UCSD-AML1 (cell line): ENCODE results near the gene RILPL2.
"Not testable (repeated sequence)": the region's sequence is repeated elsewhere in the genome, so short reads cannot be mapped to it uniquely, and the experiment has no call there.

Source experiments
- DNase-seq: peaks from one replicate; lab custom pipeline; 2025; ENCODE audit not compliant: unreplicated experiment; lab: John Stamatoyannopoulos, UW

Gene RILPL2, protein sequence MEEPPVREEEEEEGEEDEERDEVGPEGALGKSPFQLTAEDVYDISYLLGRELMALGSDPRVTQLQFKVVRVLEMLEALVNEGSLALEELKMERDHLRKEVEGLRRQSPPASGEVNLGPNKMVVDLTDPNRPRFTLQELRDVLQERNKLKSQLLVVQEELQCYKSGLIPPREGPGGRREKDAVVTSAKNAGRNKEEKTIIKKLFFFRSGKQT

DNA sequence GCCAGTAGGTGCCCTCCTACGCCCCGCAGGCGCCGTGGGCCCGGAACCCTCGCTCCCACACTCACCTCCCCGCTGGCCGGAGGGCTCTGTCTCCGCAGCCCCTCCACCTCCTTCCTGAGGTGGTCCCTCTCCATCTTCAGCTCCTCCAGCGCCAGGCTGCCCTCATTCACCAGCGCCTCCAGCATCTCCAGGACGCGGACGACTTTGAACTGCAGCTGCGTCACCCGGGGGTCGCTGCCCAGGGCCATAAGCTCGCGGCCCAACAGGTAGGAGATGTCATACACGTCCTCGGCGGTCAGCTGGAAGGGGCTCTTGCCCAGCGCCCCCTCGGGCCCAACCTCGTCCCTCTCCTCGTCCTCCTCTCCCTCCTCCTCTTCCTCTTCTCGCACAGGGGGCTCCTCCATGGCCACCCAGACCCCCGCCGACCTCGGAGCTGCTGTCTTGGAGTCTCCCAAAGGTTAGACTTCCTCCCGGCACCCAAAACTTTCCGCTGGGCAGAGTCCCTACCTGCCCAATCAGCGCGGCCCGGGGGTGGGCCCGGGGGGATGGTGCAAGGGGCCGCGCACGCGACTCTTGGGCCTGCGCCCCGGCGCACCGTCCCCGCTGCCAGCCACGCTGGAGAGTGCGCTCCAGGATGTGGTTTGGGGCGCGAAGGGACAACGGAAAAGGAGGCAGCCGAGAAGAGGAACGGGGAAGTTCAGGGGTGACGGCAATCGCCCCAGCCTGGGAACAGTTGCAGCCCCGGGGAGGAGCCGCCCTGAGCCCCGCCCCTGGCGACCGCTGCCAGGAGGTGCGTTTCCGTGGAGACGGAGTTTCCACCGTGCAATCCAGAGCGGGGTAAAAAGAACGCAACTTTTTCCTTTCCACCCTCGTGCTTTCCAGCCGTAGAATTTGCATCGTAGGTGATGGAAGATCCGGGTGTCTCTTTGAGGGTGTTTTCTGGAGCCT lies at the start of gene RILPL2:
Gene RILPL2, minus strand, starts transcription at position 668 of the 948 bp plus-strand sequence. Its CDS starts 264 bp downstream, at position 404.
- DNase-seq, result peak; percentile 97

GRCh38 chr12:123485756-123486155 lies 49.3 kb upstream of the RILPL2 start:
- DNase-seq, result no peak

DNA sequence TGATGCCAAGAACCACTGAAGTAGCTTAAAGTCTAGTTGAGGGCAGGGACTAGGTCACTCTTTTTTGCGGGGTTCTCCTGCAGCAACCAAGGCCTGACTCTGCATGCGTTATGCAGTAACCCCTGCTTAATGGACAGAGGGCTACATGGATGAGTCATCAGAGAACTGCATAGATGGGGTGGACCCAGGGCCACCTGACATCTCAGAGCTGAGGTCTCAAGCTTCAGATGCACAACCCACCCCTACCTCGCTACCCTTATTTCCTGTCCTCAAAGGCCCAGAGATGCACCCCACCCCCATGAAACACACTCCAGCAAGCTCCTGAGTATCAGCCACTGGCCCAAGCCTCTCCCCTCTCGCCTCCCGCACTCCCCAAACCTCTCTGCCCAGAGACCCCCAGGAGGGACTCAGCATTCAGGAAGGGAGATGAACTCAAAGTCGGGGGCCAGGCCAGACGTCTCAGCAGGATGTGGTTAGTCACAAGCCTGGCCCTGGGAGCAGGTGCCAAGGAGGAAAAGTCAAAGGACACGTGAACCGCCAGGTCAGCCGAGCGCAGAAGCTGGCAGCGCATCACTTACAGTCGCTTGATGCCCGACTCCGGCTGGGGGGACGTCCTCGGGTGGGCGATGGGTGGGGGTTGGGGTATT lies 47.2 kb upstream of the RILPL2 start:
- no peak for DNase-seq

DNA sequence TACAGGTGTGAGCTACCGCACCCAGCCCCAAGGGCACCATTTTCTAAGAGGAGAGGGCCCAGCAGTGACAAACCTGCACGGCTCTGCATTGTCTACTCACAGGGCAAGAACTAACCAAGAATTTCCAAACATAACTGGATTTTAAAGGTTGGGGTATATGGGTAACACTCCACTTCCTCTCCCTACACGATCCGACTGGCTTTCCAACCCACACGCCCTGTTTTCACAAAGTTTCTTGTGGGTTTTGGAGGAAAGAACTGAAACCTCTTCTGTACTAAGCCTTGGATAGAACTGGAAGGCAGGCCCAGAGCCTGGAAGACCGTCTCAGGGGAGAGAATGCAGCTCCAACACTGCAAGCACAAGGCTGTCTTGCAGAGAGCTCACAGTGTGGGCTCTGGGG lies 46.4 kb upstream of the RILPL2 start:
- no peak for DNase-seq

DNA sequence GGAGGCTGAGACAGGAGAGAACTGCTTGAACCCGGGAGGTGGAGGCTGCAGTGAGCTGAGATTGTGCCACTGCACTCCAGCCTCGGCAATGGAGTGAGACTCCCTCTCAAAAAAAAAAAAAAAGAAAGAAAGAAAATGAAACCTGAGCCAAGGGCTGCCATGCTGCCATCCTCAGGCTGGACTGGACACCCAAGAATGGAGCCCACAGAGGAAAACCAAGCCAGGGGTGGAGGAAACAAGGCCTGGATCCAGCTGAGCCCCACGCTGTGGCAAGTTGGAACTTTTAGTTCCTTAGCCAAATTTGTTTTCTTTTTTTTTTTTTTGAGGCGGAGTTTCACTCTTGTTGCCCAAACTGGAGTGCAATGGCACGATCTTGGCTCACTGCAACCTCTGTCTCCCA lies 44.8 kb upstream of the RILPL2 start:
- DNase-seq, result not testable (repeated sequence)

GRCh38 chr12:123479442-123480180 lies 43.1 kb upstream of the RILPL2 start:
- DNase-seq, result no peak

DNA sequence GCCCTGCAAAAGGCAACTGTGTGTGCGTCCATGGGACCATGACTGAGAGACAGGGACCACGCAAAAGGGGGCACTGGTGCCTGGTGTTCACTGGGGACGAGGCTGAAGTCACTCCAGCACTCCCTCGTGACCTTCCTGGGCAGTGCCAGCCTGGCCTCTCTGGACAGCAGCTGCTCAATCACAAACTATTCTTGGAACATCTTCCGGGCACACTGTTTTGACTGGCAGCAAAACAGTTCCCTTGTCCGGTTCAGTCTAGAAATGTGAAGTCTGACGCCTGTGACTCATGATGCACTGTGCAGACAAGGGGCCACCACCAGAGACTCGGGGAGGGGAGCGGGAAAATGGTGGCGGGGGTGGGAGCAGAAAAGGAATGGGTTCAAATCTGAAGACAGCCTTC lies 42.3 kb upstream of the RILPL2 start:
- no peak for DNase-seq

GRCh38 chr12:123478069-123478468 lies 41.6 kb upstream of the RILPL2 start:
- DNase-seq, result no peak

DNA sequence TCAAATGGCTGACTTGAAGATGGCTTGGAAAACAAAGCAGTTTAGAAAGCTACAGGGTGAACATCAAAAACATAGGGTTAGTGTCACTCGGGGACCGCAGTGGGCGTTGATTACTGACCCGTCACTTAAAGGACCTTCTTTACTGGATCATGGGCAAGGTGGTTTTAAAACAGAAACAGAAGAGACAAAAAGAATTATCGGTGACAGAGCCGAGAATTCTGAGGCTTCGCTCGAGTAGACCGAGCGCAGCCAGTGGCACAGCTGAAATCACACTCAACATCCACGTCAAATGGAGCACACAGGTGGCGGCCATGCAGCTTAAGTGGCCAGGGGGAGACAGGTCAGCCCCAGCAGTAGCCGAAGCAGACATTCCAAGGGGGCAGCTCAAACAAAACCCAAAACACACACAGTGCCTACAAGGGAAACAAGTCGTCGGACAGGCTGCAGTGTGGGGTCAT lies 38.8 kb upstream of the RILPL2 start:
- no peak for DNase-seq

DNA sequence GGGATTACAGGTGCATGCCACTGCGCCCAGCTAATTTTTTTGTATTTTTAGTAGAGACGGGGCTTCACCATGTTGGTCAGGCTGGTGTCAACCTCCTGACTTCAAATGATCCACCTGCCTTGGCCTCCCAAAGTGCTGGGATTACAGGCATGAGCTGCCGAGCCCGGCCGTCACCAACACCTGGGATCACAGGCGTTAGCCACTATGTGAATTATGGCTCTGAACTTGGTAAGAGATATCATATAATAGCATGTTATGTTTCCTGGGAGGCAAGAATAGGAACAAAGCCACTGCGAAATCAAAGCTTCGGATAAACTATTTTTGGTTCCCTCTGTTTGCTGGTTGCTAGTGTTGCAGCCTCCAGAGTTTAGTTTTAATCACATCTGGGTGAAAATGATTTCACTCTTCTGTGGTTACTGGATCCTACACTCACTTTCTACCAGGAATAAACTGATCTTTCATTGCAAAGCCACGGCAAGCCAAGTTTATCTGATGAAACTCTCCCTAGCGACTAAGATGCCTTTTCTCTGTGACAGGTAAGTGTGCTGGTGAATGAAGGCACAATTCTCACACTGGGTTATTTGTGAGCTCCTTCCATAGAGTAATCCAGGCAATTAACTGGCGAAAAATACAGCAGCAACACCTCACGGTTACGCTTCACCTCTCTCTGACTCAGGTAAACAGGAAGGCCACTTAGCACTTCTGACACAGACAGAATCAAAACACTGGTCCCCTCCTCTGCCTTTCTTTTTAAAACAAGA lies 38.2 kb upstream of the RILPL2 start:
- no peak for DNase-seq

GRCh38 chr12:123472438-123472849 lies 36.0 kb upstream of the RILPL2 start:
- DNase-seq, result no peak

DNA sequence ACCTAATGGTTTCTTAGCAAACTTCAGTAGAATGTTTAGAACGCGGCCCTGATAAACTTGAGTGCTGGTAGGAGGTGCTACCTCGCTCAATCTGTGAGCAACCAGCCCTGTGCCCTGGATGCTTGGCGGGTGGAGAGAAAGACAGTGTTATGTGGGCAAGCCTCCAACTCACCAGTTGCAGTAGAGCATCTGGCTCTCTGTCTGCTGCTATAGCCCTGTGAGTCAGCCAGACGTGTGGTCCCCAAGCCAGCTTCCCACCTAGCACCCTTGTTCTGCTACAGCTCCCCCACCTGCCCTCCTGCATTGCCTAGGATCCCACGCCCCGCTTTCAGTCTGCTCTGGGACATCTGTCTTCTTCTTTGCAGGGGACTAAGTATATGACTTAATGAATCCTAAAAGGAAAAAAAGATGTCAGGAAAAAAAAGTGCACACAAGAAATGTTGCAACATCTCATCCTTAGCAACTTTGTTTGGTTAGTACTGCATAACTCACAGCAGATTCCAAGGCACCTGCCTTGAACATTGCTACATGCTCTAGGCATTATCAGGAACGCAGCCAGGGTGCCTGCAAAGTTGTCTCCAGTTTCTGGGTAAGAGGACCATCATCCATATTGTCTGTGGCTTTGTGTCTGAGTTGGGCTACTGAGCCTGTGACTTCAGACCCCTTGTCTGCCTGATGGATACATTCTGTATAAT lies 35.0 kb upstream of the RILPL2 start:
- DNase-seq, result no peak

- DNase-seq, result no peak
Observed at GRCh38 chr12:123469978-123470377, 33.5 kb upstream of the RILPL2 start.

DNA sequence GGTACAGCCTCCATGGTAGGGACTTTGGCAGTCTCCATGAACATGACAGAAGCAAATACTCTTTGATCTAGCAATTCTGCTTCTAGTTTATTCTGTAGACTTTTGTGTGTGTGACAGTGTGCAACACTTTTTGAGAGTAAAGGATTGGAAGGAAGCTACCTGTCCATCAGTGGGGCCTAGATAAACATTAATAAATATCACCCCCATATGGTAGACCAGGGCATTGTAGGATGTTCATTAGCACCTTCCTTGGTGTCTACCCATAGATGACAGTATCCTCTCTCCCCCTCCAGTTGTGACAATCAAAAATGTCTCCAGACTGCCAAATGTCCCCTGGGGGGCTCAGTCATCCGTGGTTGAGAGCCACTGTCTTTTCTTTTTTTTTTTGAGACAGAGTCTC lies 32.3 kb upstream of the RILPL2 start:
- no peak for DNase-seq

DNA sequence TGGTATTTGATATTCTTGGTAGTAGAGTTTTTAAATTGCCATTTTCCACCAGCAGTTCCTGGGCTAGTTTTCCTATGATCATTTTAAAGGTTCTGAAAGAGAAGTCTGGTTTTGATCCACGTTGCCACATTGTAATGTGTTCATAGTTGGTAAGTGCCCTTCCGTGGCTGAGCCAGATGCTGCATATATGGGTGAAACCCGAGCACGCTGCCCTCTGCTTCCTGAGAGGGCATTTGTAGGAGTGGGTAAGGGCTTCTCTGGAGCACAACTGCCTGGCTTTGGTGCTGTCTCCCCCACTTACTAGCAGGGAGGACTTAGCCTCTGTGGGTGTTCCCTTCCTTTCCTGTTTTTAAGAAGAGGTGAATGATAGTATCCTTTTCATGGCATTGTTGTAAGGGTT lies 28.6 kb upstream of the RILPL2 start:
- no peak for DNase-seq

DNA sequence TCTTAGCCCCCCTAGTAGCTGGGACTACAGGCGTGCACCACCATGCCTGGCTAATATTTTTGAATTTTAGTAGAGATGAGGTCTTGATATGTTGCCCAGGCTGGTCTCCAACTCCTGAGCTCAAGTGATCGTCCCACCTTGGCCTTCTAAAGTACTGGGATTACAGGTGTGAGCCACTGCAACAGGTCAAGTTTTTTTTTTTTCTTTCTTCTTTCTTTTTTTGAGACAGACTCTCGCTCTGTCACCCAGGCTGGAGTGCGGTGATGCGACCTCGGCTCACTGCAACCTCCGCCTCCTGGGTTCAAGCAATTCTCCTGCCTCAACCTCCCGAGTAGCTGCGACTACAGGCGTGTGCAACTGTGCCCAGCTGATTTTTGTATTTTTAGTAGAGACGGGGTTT lies 26.7 kb upstream of the RILPL2 start:
- not testable (repeated sequence) for DNase-seq

- peak; percentile 90 for DNase-seq
Observed at GRCh38 chr12:123457980-123458779, 21.7 kb upstream of the RILPL2 start, which contains the start of gene SNRNP35. TSS of gene SNRNP35 (plus strand) at chr12:123458139. CDS start at chr12:123465541, 7,402 bp downstream.

GRCh38 chr12:123453165-123453564 lies 16.7 kb upstream of the RILPL2 start:
- no peak for DNase-seq

DNA sequence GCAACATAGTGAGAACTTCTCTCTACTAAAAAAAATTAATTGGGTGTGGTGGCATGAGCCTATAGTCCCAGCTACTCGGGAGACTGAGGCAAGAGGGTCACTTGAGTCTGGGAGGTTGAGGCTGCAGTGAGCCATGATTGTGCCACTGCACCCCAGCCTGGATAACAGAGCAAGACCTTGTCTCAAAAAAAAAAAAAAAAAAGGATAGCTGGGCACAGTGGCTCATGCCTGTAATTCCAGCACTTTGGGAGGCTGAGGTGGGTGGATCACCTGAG lies 15.7 kb upstream of the RILPL2 start:
- not testable (repeated sequence) for DNase-seq
